Measurements from ENCODE around the gene KLKB1.

DNA sequence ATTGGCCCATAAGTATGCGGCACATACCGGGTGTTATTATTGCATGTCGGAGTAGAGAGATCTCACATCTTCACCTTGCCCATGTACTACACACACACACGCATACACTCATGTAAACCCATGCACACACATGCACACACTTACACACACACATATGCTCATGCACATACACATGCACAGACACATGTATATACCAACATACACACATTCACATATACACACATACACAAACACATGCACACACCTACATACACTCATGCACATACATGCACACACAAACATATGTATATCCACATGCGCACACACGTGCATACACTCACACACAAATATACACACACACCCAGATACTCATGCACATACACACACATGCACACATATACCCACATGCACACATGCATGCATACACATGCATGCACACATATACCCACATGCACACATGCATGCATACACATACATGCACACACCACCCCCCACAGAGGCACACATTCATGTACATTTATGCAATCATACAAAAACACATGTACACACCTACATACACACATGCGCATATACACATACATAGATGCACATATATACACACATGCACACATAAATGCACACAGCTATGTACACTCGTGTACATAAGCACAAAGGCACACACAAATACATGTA lies 24.7 kb upstream of the KLKB1 start:
- TF ChIP-seq, protein P1, sequence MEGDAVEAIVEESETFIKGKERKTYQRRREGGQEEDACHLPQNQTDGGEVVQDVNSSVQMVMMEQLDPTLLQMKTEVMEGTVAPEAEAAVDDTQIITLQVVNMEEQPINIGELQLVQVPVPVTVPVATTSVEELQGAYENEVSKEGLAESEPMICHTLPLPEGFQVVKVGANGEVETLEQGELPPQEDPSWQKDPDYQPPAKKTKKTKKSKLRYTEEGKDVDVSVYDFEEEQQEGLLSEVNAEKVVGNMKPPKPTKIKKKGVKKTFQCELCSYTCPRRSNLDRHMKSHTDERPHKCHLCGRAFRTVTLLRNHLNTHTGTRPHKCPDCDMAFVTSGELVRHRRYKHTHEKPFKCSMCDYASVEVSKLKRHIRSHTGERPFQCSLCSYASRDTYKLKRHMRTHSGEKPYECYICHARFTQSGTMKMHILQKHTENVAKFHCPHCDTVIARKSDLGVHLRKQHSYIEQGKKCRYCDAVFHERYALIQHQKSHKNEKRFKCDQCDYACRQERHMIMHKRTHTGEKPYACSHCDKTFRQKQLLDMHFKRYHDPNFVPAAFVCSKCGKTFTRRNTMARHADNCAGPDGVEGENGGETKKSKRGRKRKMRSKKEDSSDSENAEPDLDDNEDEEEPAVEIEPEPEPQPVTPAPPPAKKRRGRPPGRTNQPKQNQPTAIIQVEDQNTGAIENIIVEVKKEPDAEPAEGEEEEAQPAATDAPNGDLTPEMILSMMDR (IDR thresholded peaks at IDR 0.05) = no peak
- TF ChIP-seq, protein P2, sequence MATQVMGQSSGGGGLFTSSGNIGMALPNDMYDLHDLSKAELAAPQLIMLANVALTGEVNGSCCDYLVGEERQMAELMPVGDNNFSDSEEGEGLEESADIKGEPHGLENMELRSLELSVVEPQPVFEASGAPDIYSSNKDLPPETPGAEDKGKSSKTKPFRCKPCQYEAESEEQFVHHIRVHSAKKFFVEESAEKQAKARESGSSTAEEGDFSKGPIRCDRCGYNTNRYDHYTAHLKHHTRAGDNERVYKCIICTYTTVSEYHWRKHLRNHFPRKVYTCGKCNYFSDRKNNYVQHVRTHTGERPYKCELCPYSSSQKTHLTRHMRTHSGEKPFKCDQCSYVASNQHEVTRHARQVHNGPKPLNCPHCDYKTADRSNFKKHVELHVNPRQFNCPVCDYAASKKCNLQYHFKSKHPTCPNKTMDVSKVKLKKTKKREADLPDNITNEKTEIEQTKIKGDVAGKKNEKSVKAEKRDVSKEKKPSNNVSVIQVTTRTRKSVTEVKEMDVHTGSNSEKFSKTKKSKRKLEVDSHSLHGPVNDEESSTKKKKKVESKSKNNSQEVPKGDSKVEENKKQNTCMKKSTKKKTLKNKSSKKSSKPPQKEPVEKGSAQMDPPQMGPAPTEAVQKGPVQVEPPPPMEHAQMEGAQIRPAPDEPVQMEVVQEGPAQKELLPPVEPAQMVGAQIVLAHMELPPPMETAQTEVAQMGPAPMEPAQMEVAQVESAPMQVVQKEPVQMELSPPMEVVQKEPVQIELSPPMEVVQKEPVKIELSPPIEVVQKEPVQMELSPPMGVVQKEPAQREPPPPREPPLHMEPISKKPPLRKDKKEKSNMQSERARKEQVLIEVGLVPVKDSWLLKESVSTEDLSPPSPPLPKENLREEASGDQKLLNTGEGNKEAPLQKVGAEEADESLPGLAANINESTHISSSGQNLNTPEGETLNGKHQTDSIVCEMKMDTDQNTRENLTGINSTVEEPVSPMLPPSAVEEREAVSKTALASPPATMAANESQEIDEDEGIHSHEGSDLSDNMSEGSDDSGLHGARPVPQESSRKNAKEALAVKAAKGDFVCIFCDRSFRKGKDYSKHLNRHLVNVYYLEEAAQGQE (IDR thresholded peaks at IDR 0.05; ENCODE audit: insufficient read depth in 1 of 2, low read depth in 2 of 2, low read length in 1 of 2) = no peak
- TF ChIP-seq POLR2AphosphoS5 (IDR thresholded peaks at IDR 0.05; ENCODE audit: low read depth, low read length) (no peak), SIN3A (IDR thresholded peaks at IDR 0.05; ENCODE audit: borderline replicate concordance, insufficient read depth, low read depth, low read length) (no peak)

Measured in Panc1 (cell line).